AG09319 (cell line): ENCODE results near the gene TTC24.
"Not testable (repeated sequence)": the region's sequence is repeated elsewhere in the genome, so short reads cannot be mapped to it uniquely, and the experiment has no call there.

Experiments
- DNase-seq: peaks from one replicate; pipeline ENCODE4 v3.0.0-alpha.2; 2010; ENCODE audit warnings: low read depth; ENCODE audit errors: extremely low read depth
- TF ChIP-seq, protein P1 (sequence below): IDR thresholded peaks from 2 replicates; pipeline ENCODE4 v1.5.1; 2011; ENCODE audit warnings: low read depth, mild to moderate bottlenecking, inconsistent platforms, low read length, moderate library complexity

The TTC24 gene

GRCh38 chr1:156600733-156601121, 21.2 kb downstream of the TTC24 start:
- DNase-seq: no peak
- TF ChIP-seq, protein P1, sequence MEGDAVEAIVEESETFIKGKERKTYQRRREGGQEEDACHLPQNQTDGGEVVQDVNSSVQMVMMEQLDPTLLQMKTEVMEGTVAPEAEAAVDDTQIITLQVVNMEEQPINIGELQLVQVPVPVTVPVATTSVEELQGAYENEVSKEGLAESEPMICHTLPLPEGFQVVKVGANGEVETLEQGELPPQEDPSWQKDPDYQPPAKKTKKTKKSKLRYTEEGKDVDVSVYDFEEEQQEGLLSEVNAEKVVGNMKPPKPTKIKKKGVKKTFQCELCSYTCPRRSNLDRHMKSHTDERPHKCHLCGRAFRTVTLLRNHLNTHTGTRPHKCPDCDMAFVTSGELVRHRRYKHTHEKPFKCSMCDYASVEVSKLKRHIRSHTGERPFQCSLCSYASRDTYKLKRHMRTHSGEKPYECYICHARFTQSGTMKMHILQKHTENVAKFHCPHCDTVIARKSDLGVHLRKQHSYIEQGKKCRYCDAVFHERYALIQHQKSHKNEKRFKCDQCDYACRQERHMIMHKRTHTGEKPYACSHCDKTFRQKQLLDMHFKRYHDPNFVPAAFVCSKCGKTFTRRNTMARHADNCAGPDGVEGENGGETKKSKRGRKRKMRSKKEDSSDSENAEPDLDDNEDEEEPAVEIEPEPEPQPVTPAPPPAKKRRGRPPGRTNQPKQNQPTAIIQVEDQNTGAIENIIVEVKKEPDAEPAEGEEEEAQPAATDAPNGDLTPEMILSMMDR: no peak

DNA sequence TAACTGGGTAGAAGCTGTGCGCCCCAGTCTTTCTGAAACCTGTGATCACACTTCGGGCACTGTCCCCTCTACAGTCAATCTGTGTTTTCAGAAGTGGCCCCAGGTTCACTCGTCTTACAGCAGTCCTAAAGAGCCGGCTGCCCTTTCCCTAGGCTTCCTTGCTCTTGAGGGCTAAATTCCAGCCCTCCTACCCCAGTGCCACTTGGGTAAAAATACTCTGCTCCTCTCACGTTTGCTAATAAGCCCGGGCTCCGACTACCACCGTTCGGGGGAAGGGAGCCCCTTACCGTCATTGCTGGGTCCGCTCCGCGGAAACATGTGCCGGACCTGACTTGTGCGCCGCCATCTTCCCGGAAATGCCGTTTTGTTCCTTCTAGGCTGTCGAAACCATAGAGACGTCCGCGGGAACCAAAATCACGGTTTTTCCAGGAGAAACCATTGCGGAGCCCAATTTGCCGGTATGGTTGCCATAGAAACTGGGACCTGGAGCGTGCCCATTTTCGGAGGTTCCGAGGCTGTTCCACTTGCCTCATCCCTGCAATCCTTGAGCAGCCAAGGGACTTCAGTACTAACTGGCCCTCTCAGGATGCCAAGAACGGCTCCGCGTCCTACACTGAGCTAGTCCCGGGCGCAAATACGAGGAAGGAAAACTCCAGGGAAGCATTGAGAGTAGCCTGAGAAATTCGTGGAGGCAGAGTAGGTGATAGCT, 21.8 kb downstream of the TTC24 start, which contains the start of gene GPATCH4:
TSS of gene GPATCH4 (minus strand) at position 358 of the 709 bp plus-strand sequence.
- TF ChIP-seq, protein P1: no peak
- peak; percentile 84 for DNase-seq

DNA sequence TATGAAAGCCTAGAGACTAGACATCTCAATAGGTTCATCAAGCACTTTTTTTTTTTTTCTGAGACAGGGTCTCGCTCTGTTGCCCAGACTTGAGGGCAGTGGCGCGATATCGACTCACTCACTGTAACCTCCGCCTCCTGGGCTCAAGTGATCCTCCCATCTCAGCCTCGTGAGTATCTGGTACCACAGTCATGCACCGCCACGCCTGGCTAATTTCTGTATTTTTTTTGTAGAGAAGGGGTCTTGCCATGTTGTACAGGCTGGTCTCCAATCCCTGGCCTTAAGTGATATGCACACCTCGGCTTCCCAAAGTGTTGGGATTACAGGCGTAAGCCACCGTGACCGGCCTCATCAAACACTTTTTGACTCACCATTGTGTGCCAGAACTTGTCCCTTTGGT, 22.4 kb downstream of the TTC24 start:
- TF ChIP-seq, protein P1: no peak
- no peak for DNase-seq

GRCh38 chr1:156602557-156602993, 23.1 kb downstream of the TTC24 start:
- no peak for DNase-seq
- TF ChIP-seq, protein P1: peak; percentile 30

GRCh38 chr1:156607344-156607743, 27.8 kb downstream of the TTC24 start:
- not testable (repeated sequence) for DNase-seq

- peak; percentile 43 for DNase-seq
- TF ChIP-seq, protein P1: peak; percentile 81
Observed at GRCh38 chr1:156608036-156608674, 28.6 kb downstream of the TTC24 start.

DNA sequence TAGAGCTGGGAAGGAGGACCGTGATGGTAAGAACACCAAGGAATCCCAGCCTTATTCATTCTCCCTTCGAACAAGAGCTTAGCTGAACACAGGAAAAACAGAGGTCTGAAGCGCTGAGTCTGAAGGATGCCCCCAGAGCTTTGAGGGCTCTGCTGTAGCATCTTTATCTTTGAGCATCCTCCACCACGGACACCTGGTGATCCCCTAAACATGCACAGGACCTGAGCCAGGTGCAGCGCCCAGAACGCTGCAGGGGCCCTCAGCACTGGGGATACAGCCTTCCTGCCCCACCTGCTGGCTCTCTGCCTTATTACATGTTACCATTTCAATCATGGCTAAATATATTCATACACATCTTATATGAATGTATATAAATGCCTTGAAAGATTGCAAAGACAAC, 29.5 kb downstream of the TTC24 start:
- TF ChIP-seq, protein P1: peak; percentile 36
- no peak for DNase-seq

DNA sequence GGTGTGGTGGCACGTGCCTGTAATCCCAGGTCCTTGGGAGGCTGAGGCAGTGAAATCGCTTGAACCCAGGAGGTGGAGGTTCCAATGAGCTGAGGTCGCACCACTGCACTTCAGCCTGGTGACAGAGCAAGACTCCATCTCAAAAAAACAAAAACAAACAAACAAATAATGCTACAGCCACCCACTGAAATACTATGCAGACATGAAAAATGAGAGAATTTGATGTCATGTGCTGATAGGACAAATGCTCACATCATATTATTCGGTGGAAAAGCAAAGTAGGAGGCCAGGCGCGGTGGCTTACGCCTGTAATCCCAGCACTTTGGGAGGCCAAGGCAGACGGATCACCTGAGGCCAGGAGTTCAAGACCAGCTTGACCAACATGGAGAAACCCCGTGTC, 30.5 kb downstream of the TTC24 start:
- DNase-seq: not testable (repeated sequence)
